ENCODE data around the gene EXOC6B.

Gene EXOC6B

GRCh38 chr2:72765997-72766609, 59.7 kb downstream of the EXOC6B start:
- Histone ChIP-seq H4K20me1 (ENCODE audit: insufficient read depth, low read length) (no peaks in the 10 kb centered on the region), H3K9ac (ENCODE audit: low read depth, low read length) (no peak overlapping the region), H3K27me3 (ENCODE audit: insufficient read depth, low read length, poor library complexity) (no peaks in the 10 kb centered on the region), H3K4me3 (ENCODE audit: low read depth in 1 of 2, low read length in 2 of 2) (no peak overlapping the region), H3K4me2 (ENCODE audit: insufficient read depth, low read length) (no peak overlapping the region), H2AFZ (ENCODE audit: low read depth, low read length) (no peak overlapping the region), H3K27ac (ENCODE audit: low read length) (no peak overlapping the region), H3K9me3 (ENCODE audit: insufficient read depth, low read length, severe bottlenecking) (peaks cover 7% of the 10 kb centered on the region), H3K36me3 (ENCODE audit: insufficient read depth, low read length) (no peaks in the 10 kb centered on the region), H3K79me2 (ENCODE audit: insufficient read depth, low read length) (no peaks in the 10 kb centered on the region), H3K4me1 (ENCODE audit: insufficient read depth, low read length) (no peaks in the 10 kb centered on the region)
- DNase-seq = no peak
- no peak for ATAC-seq (ENCODE audit: insufficient read depth, low read depth)
- TF ChIP-seq CTCF (IDR thresholded peaks at IDR 0.05; ENCODE audit: borderline replicate concordance, extremely low read depth, low read length, poor library complexity, severe bottlenecking) (no peak), EZH2 (IDR thresholded peaks at IDR 0.05; ENCODE audit: borderline replicate concordance, low read depth, low read length, severe bottlenecking) (no peak)

- no peak for DNase-seq
- Histone ChIP-seq H3K36me3 (ENCODE audit: insufficient read depth, low read length) (no peaks in the 10 kb centered on the region), H3K9ac (ENCODE audit: low read depth, low read length) (no peak overlapping the region), H2AFZ (ENCODE audit: low read depth, low read length) (no peak overlapping the region), H3K9me3 (ENCODE audit: insufficient read depth, low read length, severe bottlenecking) (peaks cover 7% of the 10 kb centered on the region), H4K20me1 (ENCODE audit: insufficient read depth, low read length) (no peaks in the 10 kb centered on the region), H3K27me3 (ENCODE audit: insufficient read depth, low read length, poor library complexity) (no peaks in the 10 kb centered on the region), H3K4me2 (ENCODE audit: insufficient read depth, low read length) (no peak overlapping the region), H3K79me2 (ENCODE audit: insufficient read depth, low read length) (no peaks in the 10 kb centered on the region), H3K27ac (ENCODE audit: low read length) (no peak overlapping the region), H3K4me1 (ENCODE audit: insufficient read depth, low read length) (no peaks in the 10 kb centered on the region), H3K4me3 (ENCODE audit: low read depth in 1 of 2, low read length in 2 of 2) (no peak overlapping the region)
- ATAC-seq (ENCODE audit: insufficient read depth, low read depth) = no peak
- TF ChIP-seq CTCF (IDR thresholded peaks at IDR 0.05; ENCODE audit: borderline replicate concordance, extremely low read depth, low read length, poor library complexity, severe bottlenecking) (no peak), EZH2 (IDR thresholded peaks at IDR 0.05; ENCODE audit: borderline replicate concordance, low read depth, low read length, severe bottlenecking) (no peak)
Observed at GRCh38 chr2:72762276-72762675, 63.6 kb downstream of the EXOC6B start.

GRCh38 chr2:72759755-72760154, 66.1 kb downstream of the EXOC6B start:
- Histone ChIP-seq H3K4me3 (ENCODE audit: low read depth in 1 of 2, low read length in 2 of 2) (no peak overlapping the region), H3K36me3 (ENCODE audit: insufficient read depth, low read length) (no peaks in the 10 kb centered on the region), H4K20me1 (ENCODE audit: insufficient read depth, low read length) (no peaks in the 10 kb centered on the region), H3K9ac (ENCODE audit: low read depth, low read length) (no peak overlapping the region), H3K27me3 (ENCODE audit: insufficient read depth, low read length, poor library complexity) (no peaks in the 10 kb centered on the region), H3K9me3 (ENCODE audit: insufficient read depth, low read length, severe bottlenecking) (peaks cover 7% of the 10 kb centered on the region), H3K4me1 (ENCODE audit: insufficient read depth, low read length) (no peaks in the 10 kb centered on the region), H3K4me2 (ENCODE audit: insufficient read depth, low read length) (no peak overlapping the region), H2AFZ (ENCODE audit: low read depth, low read length) (no peak overlapping the region), H3K79me2 (ENCODE audit: insufficient read depth, low read length) (no peaks in the 10 kb centered on the region), H3K27ac (ENCODE audit: low read length) (no peak overlapping the region)
- no peak for DNase-seq
- TF ChIP-seq EZH2 (IDR thresholded peaks at IDR 0.05; ENCODE audit: borderline replicate concordance, low read depth, low read length, severe bottlenecking) = no peak
- no peak for TF ChIP-seq CTCF (IDR thresholded peaks at IDR 0.05; ENCODE audit: borderline replicate concordance, extremely low read depth, low read length, poor library complexity, severe bottlenecking)
- ATAC-seq (ENCODE audit: insufficient read depth, low read depth) = no peak
